Measurements from ENCODE around the gene MRGPRX2.

Gene MRGPRX2

GRCh38 chr11:19071255-19071654 is 10.7 kb upstream of the MRGPRX2 start:
- Histone ChIP-seq H3K27me3 (replicated peaks; ENCODE audit: insufficient read depth, low read length) (no peaks in the 10 kb centered on the region), H2AFZ (ENCODE audit: low read length) (peak overlapping the region; percentile 59), H3K79me2 (ENCODE audit: low read length) (no peaks in the 10 kb centered on the region), H3K27ac (ENCODE audit: low read length) (no peak overlapping the region), H3K4me2 (ENCODE audit: low read depth, low read length) (peak overlapping the region; percentile 59; the same call in 1 of the 2 replicates), H3F3A (ENCODE audit: insufficient read depth, low read length) (no peaks in the 10 kb centered on the region), H3K36me3 (replicated peaks; ENCODE audit: insufficient read depth, low read length) (no peaks in the 10 kb centered on the region), H4K20me1 (ENCODE audit: insufficient read depth, low read length) (no peaks in the 10 kb centered on the region), H3K4me3 (ENCODE audit: low read length) (peak overlapping the region; percentile 38; the same call in 1 of the 2 replicates), H3K9ac (ENCODE audit: low read length) (peak overlapping the region; percentile 19; the same call in 1 of the 2 replicates), H3K4me1 (ENCODE audit: low read length) (no peaks in the 10 kb centered on the region), H3K9me2 (replicated peaks; ENCODE audit: insufficient read depth, low read length) (no peaks in the 10 kb centered on the region), H3K9me3 (replicated peaks; ENCODE audit: insufficient read depth, low read length) (no peaks in the 10 kb centered on the region)
- peak; percentile 80 for DNase-seq
- TF ChIP-seq EZH2 (optimal IDR thresholded peaks at IDR 0.05; ENCODE audit: low read depth, low read length) (no peak), CTCF (IDR thresholded peaks at IDR 0.05; ENCODE audit: low read length) (peak; percentile 99)

- Histone ChIP-seq H3K79me2 (ENCODE audit: low read length) (no peaks in the 10 kb centered on the region), H3K4me2 (ENCODE audit: low read depth, low read length) (no peak overlapping the region), H2AFZ (ENCODE audit: low read length) (no peak overlapping the region), H3F3A (ENCODE audit: insufficient read depth, low read length) (no peaks in the 10 kb centered on the region), H3K9me2 (replicated peaks; ENCODE audit: insufficient read depth, low read length) (no peaks in the 10 kb centered on the region), H3K36me3 (replicated peaks; ENCODE audit: insufficient read depth, low read length) (no peaks in the 10 kb centered on the region), H3K4me1 (ENCODE audit: low read length) (peaks cover 3% of the 10 kb centered on the region), H3K9me3 (replicated peaks; ENCODE audit: insufficient read depth, low read length) (no peaks in the 10 kb centered on the region), H3K27ac (ENCODE audit: low read length) (no peak overlapping the region), H3K9ac (ENCODE audit: low read length) (no peak overlapping the region), H4K20me1 (ENCODE audit: insufficient read depth, low read length) (no peaks in the 10 kb centered on the region), H3K27me3 (replicated peaks; ENCODE audit: insufficient read depth, low read length) (no peaks in the 10 kb centered on the region), H3K4me3 (ENCODE audit: low read length) (no peak overlapping the region)
- no peak for DNase-seq
- TF ChIP-seq EZH2 (optimal IDR thresholded peaks at IDR 0.05; ENCODE audit: low read depth, low read length) (no peak), EZH2phosphoT487 (IDR thresholded peaks at IDR 0.05; ENCODE audit: low read length) (no peak), CTCF (IDR thresholded peaks at IDR 0.05; ENCODE audit: low read length) (no peak)
These were observed 684 bp downstream of the MRGPRX2 start for GRCh38 chr11:19059833-19060232.

DNA sequence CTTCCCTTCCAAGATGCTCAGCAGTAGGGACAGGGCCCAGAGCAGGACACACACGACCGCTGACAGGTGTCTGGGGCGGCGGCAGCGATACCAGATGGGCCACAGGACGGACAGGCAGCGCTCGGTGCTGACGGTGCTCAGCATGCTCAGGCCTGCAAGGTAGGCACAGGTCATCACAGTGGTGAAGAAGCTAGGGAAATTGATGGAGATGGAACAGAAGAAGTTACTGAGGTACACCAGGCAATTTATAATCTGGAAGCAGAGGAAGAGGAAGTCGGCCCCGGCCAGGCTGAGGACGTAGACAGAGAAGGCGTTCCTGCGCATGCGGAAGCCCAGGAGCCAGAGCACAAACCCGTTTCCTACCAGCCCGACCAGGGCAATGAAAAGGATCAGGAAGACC is 4.6 kb downstream of the MRGPRX2 start:
- Histone ChIP-seq H2AFZ (ENCODE audit: low read length) (no peak overlapping the region), H3K27ac (ENCODE audit: low read length) (no peak overlapping the region), H3K4me1 (ENCODE audit: low read length) (peaks cover 3% of the 10 kb centered on the region), H3K9me3 (replicated peaks; ENCODE audit: insufficient read depth, low read length) (no peaks in the 10 kb centered on the region), H3F3A (ENCODE audit: insufficient read depth, low read length) (no peaks in the 10 kb centered on the region), H3K79me2 (ENCODE audit: low read length) (no peaks in the 10 kb centered on the region), H4K20me1 (ENCODE audit: insufficient read depth, low read length) (no peaks in the 10 kb centered on the region), H3K27me3 (replicated peaks; ENCODE audit: insufficient read depth, low read length) (no peaks in the 10 kb centered on the region), H3K4me2 (ENCODE audit: low read depth, low read length) (no peak overlapping the region), H3K36me3 (replicated peaks; ENCODE audit: insufficient read depth, low read length) (no peaks in the 10 kb centered on the region), H3K9ac (ENCODE audit: low read length) (no peak overlapping the region), H3K4me3 (ENCODE audit: low read length) (no peak overlapping the region), H3K9me2 (replicated peaks; ENCODE audit: insufficient read depth, low read length) (no peaks in the 10 kb centered on the region)
- no peak for DNase-seq
- TF ChIP-seq CTCF (IDR thresholded peaks at IDR 0.05; ENCODE audit: low read length) (no peak), EZH2phosphoT487 (IDR thresholded peaks at IDR 0.05; ENCODE audit: low read length) (no peak), EZH2 (optimal IDR thresholded peaks at IDR 0.05; ENCODE audit: low read depth, low read length) (no peak)
